Aorta (tissue), 5 donors: Measurements from ENCODE around the gene NIPA2. TPM values are rescaled to one million over a fixed set of nuclear protein-coding genes. Genes with fewer than 3 reads are reported as not detected.
A peak's percentile ranks its signal among the peaks of the same experiment; 100 is the strongest.

Experiments used
- ATAC-seq: fragments of 200-7000 bp; cut with Tn5 transposase; one replicate; pipeline ENCODE4 v1.9.1; 2022; ENCODE audit warnings: moderate library complexity; ENCODE audit not compliant: low FRiP score
- DNase-seq, 2 donors: peaks; one replicate each; pipeline ENCODE4 v3.0.0-alpha.2; 2020
- H3K27ac ChIP-seq, 2 donors: one replicate each; pipeline ENCODE4 v1.5.1; 2013; ENCODE audit warnings: low read length in 2 of 2, mild to moderate bottlenecking in 2 of 2, moderate library complexity in 2 of 2, control low read depth in 1 of 2, inconsistent platforms in 1 of 2, low read depth in 1 of 2
- H3K27me3 ChIP-seq, 2 donors: one replicate each; pipeline ENCODE4 v1.6.1; 2013; ENCODE audit warnings: control low read depth in 1 of 2, low read length in 1 of 2, mild to moderate bottlenecking in 1 of 2, moderate library complexity in 1 of 2; ENCODE audit not compliant: insufficient read depth in 2 of 2, control insufficient read depth in 1 of 2
- H3K36me3 ChIP-seq, 2 donors: one replicate each; pipeline ENCODE4 v1.6.1; 2013; ENCODE audit warnings: control low read depth in 1 of 2, low read length in 1 of 2, mild to moderate bottlenecking in 1 of 2; ENCODE audit not compliant: insufficient read depth in 2 of 2, control insufficient read depth in 1 of 2
- H3K4me1 ChIP-seq, 2 donors: one replicate each; pipeline ENCODE4 v1.6.1; 2013; ENCODE audit warnings: low read length in 2 of 2, control low read depth in 1 of 2, mild to moderate bottlenecking in 1 of 2, moderate library complexity in 1 of 2; ENCODE audit not compliant: insufficient read depth in 2 of 2, control insufficient read depth in 1 of 2
- H3K4me3 ChIP-seq, 2 donors: one replicate each; pipeline ENCODE4 v1.5.1; 2013; ENCODE audit warnings: low read length in 2 of 2, control low read depth in 1 of 2, mild to moderate bottlenecking in 1 of 2
- H3K9me3 ChIP-seq: one replicate; pipeline ENCODE4 v1.6.1; 2013; ENCODE audit warnings: mild to moderate bottlenecking, low read length; ENCODE audit not compliant: control insufficient read depth
- WGBS, 2 donors: extraction: QIAGEN DNeasy Blood & Tissue Kit; methylation state at CpG; one replicate each; pipeline ENCODE4 v1.1.7; 2013; 5-methylcytosine and 5-hydroxymethylcytosine counted together
- intact Hi-C, 2 donors: fragments of 100-400 bp; cut with DNase I; formaldehyde crosslinking; loops; one replicate each; pipeline versions ENCODE4 v1.14.2 to v1.15.0; 2022
- polyA plus RNA-seq, 2 donors: library from polyadenylated mRNA; stranded (reverse); fragments of 200-250 nt; gene quantifications; one replicate each; pipeline ENCODE4 v1.2.3, GENCODE V29; 2013
- total RNA-seq, 2 donors: library from RNA; stranded (reverse); fragmentation: NEBNext Ultra II Directional; extraction: Animal tissue kit (Norgen Biotek cat#: 25700); gene quantifications; one replicate each; pipeline ENCODE4 v1.2.1, GENCODE V29; 2021
- donor health status: healthy with polysubstance abuse.
- donor health status: Bipolar disorder and iron deficiency.
- donor health status: DM: no; HTN: no; CAD: no.
- donor health status: DM: no; HTN: no; CAD: no.
- donor health status: DM: yes; HTN: yes; CAD: no.

The NIPA2 gene
- total and polyA plus RNA-seq, 4 donors = 5.9 to 30.1 (median 20.0) TPM

DNA sequence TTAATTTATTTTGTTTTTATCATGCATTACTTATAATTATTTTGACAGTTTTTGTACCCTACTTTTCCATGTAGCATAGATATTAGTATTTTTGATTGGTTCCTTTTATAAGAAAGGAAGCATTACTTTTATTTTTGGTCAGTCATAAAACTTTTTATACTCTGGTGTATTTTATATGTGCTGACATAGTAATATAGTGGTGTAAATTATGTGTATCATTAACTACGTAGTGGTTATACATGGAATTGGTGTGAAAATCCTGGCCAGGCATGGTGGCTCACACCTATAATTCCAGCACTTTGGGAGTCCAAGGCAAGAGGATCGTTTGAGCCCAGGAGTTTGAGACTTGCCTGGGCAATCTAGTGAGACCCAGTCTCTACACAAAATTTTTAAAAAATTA, 18.8 kb upstream of the NIPA2 start:
- DNase-seq = no peak
- H3K9me3 ChIP-seq = no peaks in the 10 kb centered on the region
- H3K27ac ChIP-seq = no peak overlapping the region
- no peak for ATAC-seq
- no peak overlapping the region for H3K4me3 ChIP-seq
- intact Hi-C loops = no loop called here
- no peaks in the 10 kb centered on the region for H3K27me3 ChIP-seq
- no peaks in the 10 kb centered on the region for H3K4me1 ChIP-seq
- H3K36me3 ChIP-seq = peaks cover 0 to 7% of the 10 kb centered on the region in 2 donors
- 75 to 83% methylated on average over 2 of the region's 2 CpGs for WGBS, 2 donors

DNA sequence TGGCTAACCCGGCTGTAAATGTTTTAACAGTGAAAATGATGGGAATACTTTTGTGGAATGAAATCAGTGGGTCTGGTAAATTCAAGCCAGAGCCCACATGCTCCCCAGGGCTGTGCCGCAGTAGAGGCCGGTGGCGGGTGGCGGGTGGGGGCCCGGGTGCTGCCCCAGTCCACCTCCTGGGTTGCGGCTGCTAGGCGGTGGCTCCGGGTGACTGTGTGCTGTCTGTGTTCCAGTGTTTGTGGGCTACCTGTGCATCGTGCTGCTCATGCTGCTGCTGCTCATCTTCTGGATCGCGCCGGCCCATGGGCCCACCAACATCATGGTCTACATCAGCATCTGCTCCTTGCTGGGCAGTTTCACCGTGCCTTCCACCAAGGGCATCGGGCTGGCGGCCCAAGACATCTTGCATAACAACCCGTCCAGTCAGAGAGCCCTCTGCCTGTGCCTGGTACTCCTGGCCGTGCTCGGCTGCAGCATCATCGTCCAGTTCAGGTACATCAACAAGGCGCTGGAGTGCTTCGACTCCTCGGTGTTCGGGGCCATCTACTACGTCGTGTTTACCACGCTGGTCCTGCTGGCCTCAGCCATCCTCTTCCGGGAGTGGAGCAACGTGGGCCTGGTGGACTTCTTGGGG, 14.9 kb upstream of the NIPA2 start:
- Histone ChIP-seq H3K36me3 (peaks cover 0 to 9% of the 10 kb centered on the region in 2 donors), H3K27me3 (no peaks in the 10 kb centered on the region), H3K9me3 (no peaks in the 10 kb centered on the region), H3K27ac (no peak overlapping the region), H3K4me1 (no peaks in the 10 kb centered on the region), H3K4me3 (no peak overlapping the region)
- WGBS, 2 donors = 93% methylated on average over 29 of the region's 29 CpGs
- DNase-seq (no peak), ATAC-seq (no peak)
- intact Hi-C loops = no loop called here

DNA sequence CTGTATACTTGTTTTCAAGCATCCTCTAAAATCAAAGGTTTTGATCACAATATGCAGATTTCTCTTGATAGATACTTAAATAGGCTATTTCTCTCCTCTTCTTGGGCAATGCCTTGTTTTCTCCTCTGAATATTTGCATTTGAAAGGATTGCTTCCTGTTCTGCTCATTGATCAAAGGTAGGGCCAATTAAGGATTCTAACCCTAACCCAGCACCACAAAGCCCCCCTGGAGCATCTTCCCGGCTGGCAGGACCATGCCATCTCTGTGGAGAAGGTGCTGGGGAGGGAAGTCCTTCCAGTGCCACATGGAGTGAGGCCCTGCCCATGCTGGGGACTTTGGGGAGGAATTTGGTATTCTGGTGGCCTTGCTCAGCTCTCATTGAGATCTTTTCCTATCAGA, 11.3 kb upstream of the NIPA2 start:
- ATAC-seq (no peak), DNase-seq (no peak)
- no peaks in the 10 kb centered on the region for H3K27me3 ChIP-seq
- H3K4me3 ChIP-seq = no peak overlapping the region
- intact Hi-C loops = no loop called here
- H3K4me1 ChIP-seq = no peaks in the 10 kb centered on the region
- peaks cover 0 to 7% of the 10 kb centered on the region in 2 donors for H3K36me3 ChIP-seq
- no peaks in the 10 kb centered on the region for H3K9me3 ChIP-seq
- H3K27ac ChIP-seq = no peak overlapping the region
- WGBS, 2 donors = 41 to 55% methylated on average over 1 of the region's 1 CpG

DNA sequence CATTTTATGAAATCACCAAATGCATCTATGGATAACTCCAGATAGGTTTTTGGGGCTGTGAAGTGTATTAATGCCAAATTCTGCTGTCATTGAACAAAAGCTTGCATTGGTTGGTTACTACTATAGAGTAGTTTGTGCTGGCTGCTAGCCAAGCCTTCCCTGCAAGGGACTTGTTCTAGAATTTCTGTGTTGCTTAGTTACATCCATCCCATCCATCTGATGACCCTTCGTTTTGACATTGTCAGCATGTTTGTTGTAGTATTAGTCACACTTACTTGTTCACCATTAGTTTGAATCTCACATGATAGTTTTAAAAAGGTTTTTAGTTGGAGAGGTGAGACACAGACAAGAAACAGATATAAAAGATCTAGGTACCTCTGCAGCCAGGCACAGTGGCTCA, 7.0 kb upstream of the NIPA2 start:
- H3K4me3 ChIP-seq = no peak overlapping the region
- H3K9me3 ChIP-seq = no peaks in the 10 kb centered on the region
- no peak overlapping the region for H3K27ac ChIP-seq
- H3K27me3 ChIP-seq = no peaks in the 10 kb centered on the region
- H3K4me1 ChIP-seq = no peaks in the 10 kb centered on the region
- ATAC-seq (no peak), DNase-seq (no peak)
- intact Hi-C loops = no loop called here
- 38 to 42% methylated on average over 1 of the region's 1 CpG for WGBS, 2 donors
- peaks cover 0 to 2% of the 10 kb centered on the region in 2 donors for H3K36me3 ChIP-seq

DNA sequence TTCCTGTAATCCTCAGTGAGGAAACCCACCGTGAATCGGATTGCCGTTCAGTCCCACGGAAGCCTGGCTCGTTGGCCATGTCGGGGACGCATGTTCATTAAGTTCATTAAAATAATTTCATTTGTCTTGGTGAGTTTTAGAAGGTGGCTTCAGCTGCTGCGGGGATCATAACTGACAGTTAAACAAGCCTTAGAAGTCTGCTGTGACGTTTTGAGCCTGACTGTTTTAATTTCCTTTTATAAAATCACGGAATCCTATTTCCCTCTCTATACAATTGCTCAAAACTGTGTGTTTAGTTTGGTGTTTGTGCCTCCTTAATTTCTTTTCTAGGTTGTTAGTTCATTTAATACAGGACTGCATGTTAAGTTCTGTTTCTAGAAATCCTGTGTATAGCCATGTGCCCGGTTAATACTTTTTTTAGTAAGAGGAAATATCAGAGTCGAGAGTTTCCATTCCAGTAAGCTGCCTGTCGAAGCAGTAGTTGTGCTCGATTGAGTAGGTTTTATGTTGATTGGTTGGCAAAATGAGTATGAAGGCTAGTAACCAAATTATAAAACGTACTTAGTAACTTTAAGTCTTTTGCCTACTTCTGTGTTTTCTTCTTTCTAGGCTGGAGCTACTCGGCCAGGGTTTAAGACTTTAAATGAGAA, 705 bp downstream of the NIPA2 start:
- peak overlapping the region; percentile 30 to 85 for H3K4me3 ChIP-seq
- intact Hi-C loops = loop anchor here (2.0 to 5.0 kb wide), 3 partner anchors 52 to 200 kb away; partner anchors contain the start of genes NIPA1 (in 2 of the 2) and TUBGCP5 (in 1 of the 2)
- H3K27me3 ChIP-seq = no peaks in the 10 kb centered on the region
- H3K36me3 ChIP-seq = no peaks in the 10 kb centered on the region
- no peak for DNase-seq
- H3K9me3 ChIP-seq = no peaks in the 10 kb centered on the region
- WGBS, 2 donors = 0 to 1% methylated on average over 16 of the region's 16 CpGs
- H3K4me1 ChIP-seq = no peaks in the 10 kb centered on the region
- no peak for ATAC-seq
- peak overlapping the region; percentile 63 to 83 for H3K27ac ChIP-seq

DNA sequence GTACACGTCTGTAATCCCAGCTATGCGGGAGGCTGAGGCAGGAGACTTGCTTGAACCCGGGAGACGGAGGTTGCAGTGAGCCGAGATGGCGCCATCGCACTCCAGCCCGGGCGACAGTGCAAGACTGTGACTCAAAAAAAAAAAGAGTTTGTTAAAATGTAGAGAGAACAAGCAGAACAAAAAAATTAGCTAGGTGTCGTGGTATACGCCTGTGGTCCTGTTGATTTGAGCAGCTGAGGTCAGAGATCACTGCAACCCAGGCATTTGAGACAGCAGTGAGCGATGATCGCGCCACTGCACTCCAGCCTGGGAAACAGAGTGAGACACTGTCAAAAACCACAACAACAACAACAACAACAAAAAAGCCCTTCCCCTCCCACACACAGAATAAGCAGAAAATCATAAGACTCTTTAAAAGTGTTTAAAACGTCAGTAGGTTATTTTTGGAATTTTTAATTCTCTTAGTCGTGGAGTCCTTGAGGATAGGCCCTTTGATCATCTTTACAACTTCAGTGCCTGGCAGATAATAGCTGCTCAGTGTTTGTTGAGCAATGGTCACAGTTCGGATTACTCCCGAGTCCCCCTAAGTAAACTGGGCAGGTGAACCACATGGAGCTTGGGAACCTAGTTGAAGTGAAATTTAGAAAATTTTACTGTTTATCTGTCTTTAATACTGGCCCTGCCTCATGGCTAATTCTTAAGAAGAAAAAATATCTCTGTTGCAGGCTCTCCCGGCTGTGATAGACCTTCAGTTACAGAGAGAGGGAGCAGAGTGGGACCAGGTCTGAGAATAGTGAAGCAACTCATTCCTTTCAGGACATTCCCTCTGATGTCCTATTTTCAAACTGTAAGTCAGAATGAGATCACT, 6.2 kb downstream of the NIPA2 start:
- H3K9me3 ChIP-seq = no peaks in the 10 kb centered on the region
- DNase-seq (no peak), ATAC-seq (no peak)
- H3K36me3 ChIP-seq = no peaks in the 10 kb centered on the region
- intact Hi-C loops = no loop called here
- H3K4me1 ChIP-seq = no peaks in the 10 kb centered on the region
- H3K27me3 ChIP-seq = no peaks in the 10 kb centered on the region
- WGBS, 2 donors = 81 to 83% methylated on average over 19 of the region's 19 CpGs
- H3K4me3 ChIP-seq = no peak overlapping the region
- no peak overlapping the region for H3K27ac ChIP-seq

DNA sequence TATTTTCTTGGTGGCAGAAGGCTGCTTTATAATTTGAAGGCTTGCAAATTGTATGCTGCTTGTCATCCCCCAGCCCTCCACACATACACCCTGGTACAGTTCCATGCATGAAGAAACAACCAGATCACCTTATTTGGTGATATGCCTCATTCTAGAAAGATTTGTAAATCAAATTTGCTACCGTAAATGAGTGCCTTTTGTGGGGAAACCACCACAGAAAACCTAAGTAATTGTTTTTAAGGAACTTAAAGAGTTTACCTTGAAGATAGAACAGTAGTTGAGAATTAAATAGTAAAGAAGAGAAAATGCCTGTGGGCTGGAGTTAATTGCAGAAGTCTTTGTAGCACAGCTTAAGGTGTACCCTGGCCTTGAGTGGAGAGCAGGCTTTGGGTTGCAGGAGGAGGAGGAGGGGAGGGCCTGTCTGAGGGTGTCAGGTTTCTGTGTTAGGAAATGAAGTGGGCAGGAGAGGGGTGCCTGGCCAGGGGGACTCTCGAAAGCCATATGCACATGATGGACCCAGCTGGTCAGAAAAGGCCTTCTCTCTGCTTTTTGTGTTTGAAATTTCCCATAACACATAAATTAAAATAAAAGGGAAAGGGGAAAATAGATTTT, 6.9 kb downstream of the NIPA2 start:
- intact Hi-C loops = no loop called here
- 47 to 63% methylated on average over 2 of the region's 2 CpGs for WGBS, 2 donors
- H3K27ac ChIP-seq = no peak overlapping the region
- H3K4me3 ChIP-seq = no peak overlapping the region
- no peaks in the 10 kb centered on the region for H3K9me3 ChIP-seq
- H3K4me1 ChIP-seq = no peaks in the 10 kb centered on the region
- DNase-seq = no peak
- no peak for ATAC-seq
- H3K36me3 ChIP-seq = no peaks in the 10 kb centered on the region
- H3K27me3 ChIP-seq = no peaks in the 10 kb centered on the region

GRCh38 chr15:22846073-22846472, 7.6 kb downstream of the NIPA2 start:
- DNase-seq (no peak), ATAC-seq (no peak)
- WGBS, 2 donors = 92% methylated on average over 6 of the region's 6 CpGs
- intact Hi-C loops = no loop called here
- Histone ChIP-seq H3K9me3 (no peaks in the 10 kb centered on the region), H3K36me3 (no peaks in the 10 kb centered on the region), H3K27ac (no peak overlapping the region), H3K27me3 (no peaks in the 10 kb centered on the region), H3K4me1 (no peaks in the 10 kb centered on the region), H3K4me3 (no peak overlapping the region)
